Brain pericyte (primary cell): ENCODE measurements around the gene FXYD7.
"Not testable (repeated sequence)": the region's sequence is repeated elsewhere in the genome, so short reads cannot be mapped to it uniquely, and the experiment has no call there.

Experiments
- DNase-seq: peaks from one replicate; pipeline ENCODE4 v3.0.0-alpha.2; 2012; ENCODE audit warnings: low read depth, low spot score

The FXYD7 gene, protein sequence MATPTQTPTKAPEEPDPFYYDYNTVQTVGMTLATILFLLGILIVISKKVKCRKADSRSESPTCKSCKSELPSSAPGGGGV

GRCh38 chr19:35143231-35143715 lies at the start of gene FXYD7:
Gene FXYD7 (plus strand): TSS chr19:35143255. CDS start chr19:35143334, 79 bp downstream.
- no peak for DNase-seq

DNA sequence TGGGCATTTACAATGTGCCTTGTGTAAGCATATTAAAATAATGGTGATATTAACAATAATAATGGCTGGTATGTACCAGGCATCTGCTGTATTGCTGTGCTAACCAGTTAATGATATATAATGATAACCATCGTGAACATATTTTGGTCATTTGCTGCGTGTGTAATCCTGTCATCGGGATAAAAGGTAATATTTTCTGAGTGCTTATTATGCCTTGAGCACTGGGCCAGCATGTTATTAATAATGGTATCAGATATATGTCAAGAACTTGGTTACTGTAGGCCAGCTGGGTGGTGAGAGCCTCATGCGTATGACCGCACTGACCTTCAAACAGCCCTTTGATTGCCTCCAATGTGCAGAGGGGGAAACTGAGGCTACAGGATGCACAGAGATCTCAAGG lies 49.6 kb upstream of the FXYD7 start:
- DNase-seq: no peak

- DNase-seq: no peak
These were observed 49.0 kb upstream of the FXYD7 start for GRCh38 chr19:35093941-35094647.

DNA sequence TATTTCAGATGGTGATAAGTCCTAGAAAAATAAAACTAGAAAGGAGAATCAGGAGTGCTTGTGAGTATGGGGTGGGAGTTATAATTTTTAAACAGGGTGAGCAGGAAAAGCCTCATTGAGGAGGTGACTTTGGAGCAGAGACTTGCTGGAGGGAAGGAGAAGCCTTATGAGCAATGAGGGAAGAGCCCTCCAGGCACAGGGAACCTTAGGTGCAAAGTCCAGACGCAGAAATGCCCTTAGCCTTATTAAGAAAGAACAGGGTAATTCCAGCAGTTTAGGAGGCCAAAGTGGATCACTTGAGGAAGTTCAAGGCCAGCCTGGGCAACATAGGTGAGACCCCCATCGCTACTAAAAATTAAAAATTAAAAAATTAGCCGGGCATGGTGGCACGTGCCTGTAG lies 48.4 kb upstream of the FXYD7 start:
- no peak for DNase-seq

DNA sequence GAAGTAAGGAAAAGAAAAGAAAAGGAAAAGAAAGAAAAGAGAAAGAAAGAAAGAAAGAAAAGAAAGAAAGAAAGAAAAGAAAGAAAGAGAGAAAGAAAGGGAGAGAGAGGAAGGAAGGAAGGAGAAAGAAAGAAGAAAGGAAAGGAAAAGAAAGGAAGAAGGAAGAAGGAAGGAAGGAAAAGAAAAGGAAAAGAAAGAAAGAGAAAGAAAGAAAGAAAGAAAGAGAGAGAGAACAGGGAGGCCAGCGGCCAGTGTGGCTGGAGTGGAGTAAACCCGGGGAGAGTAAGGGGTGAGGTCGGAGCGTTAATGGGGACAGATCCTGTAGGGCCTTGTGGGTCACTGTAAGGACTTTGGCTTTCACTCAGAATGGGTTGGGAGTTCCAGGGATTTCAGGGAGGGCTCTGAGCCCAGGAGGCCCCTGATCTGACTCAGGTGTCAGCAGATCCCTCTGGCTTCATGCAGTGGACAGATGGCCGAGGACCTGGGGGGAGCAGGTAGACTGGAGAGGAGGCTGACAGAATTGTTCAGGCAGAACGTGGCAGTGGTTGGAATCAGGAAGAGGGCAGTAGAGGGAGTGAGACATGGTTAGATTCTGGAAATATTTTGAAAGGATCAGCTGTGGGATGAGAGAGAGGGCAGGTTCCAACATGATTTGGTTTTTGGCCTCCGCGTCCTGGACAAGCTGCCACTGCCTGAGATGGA lies 47.2 kb upstream of the FXYD7 start:
- DNase-seq: no peak

GRCh38 chr19:35098413-35099049 lies 44.5 kb upstream of the FXYD7 start:
- DNase-seq: no peak

GRCh38 chr19:35099155-35099896 lies 43.7 kb upstream of the FXYD7 start:
- no peak for DNase-seq

GRCh38 chr19:35099897-35100275 lies 43.2 kb upstream of the FXYD7 start:
- no peak for DNase-seq

DNA sequence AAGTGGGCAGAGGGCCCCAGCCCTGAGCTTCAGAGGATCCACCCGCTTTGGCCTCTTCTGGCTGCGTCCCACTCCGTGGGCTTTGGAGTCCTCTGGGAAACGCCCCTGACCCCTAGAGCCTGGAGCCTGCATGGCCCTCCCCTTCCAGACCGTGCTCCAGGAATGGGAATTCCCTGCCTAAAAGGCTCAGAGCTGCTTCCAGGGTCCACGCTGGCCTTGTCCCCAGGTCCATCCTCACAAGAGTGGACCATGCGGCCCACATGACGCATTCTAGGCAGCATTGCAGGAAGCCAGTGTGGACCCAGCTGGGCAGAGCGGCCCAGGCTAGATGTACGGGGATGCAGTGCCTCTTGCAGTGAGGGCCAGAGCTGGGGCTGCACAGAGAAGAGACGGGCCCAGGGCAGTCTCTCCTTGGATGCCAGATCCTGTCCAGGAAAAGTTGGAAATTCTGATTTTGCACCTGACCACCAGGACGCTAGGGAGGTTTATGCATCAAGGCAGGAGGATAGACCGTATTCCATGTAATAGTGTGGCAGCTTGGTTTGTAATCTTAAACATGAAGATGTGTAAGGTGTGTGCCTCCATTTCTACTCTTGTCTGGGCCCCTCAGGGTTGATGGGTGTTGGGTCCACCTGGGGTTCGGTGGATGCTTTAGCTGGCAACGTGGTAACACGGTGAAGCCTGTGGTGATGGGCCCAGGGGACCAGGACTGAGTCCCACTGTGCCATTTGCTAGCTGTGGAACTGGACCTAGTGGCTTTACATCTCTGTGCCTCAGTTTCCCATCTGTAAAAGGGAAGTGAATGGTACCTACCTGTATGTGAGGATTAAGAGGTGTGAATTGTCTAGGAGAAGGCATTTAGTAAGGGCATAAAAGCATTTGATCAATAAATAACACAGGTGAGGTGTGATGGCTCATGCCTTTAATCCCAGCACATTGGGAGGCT lies 42.2 kb upstream of the FXYD7 start:
- DNase-seq: no peak

- not testable (repeated sequence) for DNase-seq
These were observed 41.1 kb upstream of the FXYD7 start for GRCh38 chr19:35101949-35102348.

DNA sequence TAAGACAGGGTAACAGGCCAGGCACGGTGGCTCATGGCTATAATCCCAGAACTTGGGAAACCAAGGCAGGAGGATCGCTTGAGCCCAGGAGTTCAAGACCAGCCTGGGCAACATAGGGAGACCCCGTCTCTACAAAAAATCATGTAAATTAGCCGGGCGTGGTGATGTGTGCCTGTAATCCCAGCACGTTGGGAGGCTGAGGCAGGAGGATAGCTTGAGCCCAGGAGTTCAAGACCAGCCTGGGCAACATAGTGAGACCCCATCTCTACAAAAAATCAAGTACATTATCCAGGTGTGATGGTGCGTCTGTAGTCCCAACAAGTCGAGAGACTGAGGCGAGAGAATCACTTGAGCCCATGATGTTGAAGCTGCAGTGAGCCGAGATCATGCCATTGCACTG lies 39.4 kb upstream of the FXYD7 start:
- DNase-seq: not testable (repeated sequence)

DNA sequence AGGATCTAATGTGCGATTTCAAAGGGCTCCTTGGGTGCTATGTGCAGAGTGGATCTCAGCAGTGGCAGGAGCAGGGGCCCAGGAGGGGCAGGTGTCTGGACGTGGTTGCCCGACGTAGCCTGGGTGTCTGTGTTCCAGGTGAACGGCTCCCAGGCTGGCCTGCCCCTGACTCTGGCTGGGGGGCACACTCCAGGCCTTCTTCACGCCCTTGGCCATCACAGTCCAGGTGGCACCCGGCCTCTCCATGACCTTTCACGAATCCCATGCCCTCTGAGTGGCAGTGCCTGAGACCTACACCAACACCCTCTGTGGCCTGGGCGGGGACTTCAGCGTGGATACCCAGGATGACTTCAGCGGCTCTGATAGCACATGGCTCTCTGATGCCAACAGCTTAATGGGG lies 38.7 kb upstream of the FXYD7 start:
- no peak for DNase-seq

GRCh38 chr19:35105047-35105410 lies 38.0 kb upstream of the FXYD7 start:
- DNase-seq: no peak

DNA sequence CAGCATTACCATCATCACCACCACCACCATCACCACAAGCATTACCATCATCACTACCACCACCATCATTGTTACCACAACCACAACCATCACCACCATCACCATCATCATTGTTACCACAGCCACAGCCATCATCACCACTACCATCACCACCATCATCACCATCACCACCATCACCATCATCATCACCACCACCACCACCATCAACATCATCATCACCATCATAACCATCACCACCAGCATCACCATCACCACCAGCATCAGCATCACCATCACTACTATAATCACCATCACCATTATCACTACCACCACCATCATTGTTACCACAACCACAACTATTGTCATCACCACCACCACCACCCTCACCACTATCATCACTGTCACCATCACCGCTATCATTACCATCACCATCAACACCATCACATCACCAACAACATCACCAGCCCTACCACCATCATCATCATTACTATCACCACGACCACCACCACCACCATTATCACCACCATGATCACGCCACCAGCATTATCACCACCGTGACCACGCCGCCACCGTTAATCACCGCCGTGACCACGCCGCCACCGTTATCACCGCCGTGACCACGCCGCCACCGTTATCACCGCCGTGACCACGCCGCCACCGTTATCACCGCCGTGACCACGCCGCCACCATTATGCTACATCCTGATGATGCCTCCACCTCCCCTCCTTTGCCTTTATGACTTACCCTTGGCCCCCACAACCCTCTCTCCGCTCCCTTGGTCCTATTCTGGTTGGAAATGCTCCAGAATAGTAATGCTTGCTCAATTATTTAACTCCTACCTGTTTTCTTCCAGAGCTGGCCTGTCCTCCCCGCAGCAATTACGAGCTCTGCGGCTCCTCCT lies 37.4 kb upstream of the FXYD7 start:
- no peak for DNase-seq

- DNase-seq: no peak
These were observed 36.8 kb upstream of the FXYD7 start for GRCh38 chr19:35106291-35106583.

DNA sequence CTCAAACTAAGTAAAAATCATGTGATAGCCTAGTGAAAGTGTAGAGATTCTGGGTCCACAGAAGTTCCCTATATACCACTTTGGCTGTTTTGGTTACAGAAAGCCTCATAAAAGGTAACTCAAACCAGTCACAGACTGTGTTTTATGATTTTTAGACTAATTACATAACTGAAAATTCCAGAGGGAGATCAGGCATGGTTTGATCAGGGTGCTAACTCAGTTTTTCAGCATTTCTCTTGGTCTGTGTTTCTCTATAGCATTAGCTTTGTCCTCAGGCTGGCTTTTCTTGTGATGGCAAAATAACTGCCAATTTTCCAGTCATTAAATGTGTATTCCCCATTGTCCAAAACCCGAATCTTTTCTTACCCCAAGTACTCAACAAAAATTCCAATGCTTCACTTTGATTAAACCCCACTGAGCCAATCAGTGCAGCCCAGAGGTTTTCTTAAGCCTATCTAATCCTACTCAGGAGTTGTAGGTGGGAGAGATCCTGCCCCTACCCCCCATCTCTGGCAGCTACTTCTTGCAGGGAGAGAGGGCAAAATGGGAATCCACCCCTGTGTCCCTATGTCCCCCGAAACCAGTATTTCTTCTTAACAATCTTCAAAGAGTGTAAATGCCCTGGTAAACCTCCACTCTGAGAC lies 36.0 kb upstream of the FXYD7 start:
- DNase-seq: no peak

GRCh38 chr19:35107545-35107944 lies 35.5 kb upstream of the FXYD7 start:
- DNase-seq: no peak

- no peak for DNase-seq
These were observed 34.3 kb upstream of the FXYD7 start for GRCh38 chr19:35108730-35109129.

- no peak for DNase-seq
These were observed 33.5 kb upstream of the FXYD7 start for GRCh38 chr19:35109395-35110112.
